Measurements from ENCODE around the gene JADE2. TPM values are rescaled to one million over a fixed set of nuclear protein-coding genes. Genes with fewer than 3 reads are reported as not detected.
A peak's percentile ranks its signal among the peaks of the same experiment; 100 is the strongest.
"Not testable (repeated sequence)": the region's sequence is repeated elsewhere in the genome, so short reads cannot be mapped to it uniquely, and the experiment has no call there.

Gene JADE2
- total RNA-seq, 1 donor from 2014 or later = 16.8 TPM

GRCh38 chr5:134494780-134495179 lies 30.7 kb upstream of the JADE2 start:
- no peak overlapping the region for H3K4me3 Mint-ChIP-seq (ENCODE audit: unreplicated experiment)
- no peaks in the 10 kb centered on the region for H3K36me3 Mint-ChIP-seq (ENCODE audit: low read depth)
- TF ChIP-seq, protein P1, sequence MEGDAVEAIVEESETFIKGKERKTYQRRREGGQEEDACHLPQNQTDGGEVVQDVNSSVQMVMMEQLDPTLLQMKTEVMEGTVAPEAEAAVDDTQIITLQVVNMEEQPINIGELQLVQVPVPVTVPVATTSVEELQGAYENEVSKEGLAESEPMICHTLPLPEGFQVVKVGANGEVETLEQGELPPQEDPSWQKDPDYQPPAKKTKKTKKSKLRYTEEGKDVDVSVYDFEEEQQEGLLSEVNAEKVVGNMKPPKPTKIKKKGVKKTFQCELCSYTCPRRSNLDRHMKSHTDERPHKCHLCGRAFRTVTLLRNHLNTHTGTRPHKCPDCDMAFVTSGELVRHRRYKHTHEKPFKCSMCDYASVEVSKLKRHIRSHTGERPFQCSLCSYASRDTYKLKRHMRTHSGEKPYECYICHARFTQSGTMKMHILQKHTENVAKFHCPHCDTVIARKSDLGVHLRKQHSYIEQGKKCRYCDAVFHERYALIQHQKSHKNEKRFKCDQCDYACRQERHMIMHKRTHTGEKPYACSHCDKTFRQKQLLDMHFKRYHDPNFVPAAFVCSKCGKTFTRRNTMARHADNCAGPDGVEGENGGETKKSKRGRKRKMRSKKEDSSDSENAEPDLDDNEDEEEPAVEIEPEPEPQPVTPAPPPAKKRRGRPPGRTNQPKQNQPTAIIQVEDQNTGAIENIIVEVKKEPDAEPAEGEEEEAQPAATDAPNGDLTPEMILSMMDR (IDR thresholded peaks at IDR 0.05) = no peak
- no peak for DNase-seq (ENCODE audit: low spot score)
- no peaks in the 10 kb centered on the region for H3K9me3 Mint-ChIP-seq (ENCODE audit: low read depth)
- no peaks in the 10 kb centered on the region for H3K4me1 Mint-ChIP-seq (ENCODE audit: low read depth)
- no peak overlapping the region for H3K27ac Mint-ChIP-seq (ENCODE audit: unreplicated experiment)
- H3K27me3 Mint-ChIP-seq (ENCODE audit: low read depth) = no peaks in the 10 kb centered on the region

- H3K4me1 Mint-ChIP-seq (ENCODE audit: low read depth) = peaks cover 24% of the 10 kb centered on the region
- H3K27me3 Mint-ChIP-seq (ENCODE audit: low read depth); H3K9me3 Mint-ChIP-seq (ENCODE audit: low read depth); H3K27ac Mint-ChIP-seq (ENCODE audit: unreplicated experiment); DNase-seq (ENCODE audit: low spot score); H3K36me3 Mint-ChIP-seq (ENCODE audit: low read depth); H3K4me3 Mint-ChIP-seq (ENCODE audit: unreplicated experiment): not testable (repeated sequence)
Observed at GRCh38 chr5:134499905-134500304, 25.6 kb upstream of the JADE2 start.

DNA sequence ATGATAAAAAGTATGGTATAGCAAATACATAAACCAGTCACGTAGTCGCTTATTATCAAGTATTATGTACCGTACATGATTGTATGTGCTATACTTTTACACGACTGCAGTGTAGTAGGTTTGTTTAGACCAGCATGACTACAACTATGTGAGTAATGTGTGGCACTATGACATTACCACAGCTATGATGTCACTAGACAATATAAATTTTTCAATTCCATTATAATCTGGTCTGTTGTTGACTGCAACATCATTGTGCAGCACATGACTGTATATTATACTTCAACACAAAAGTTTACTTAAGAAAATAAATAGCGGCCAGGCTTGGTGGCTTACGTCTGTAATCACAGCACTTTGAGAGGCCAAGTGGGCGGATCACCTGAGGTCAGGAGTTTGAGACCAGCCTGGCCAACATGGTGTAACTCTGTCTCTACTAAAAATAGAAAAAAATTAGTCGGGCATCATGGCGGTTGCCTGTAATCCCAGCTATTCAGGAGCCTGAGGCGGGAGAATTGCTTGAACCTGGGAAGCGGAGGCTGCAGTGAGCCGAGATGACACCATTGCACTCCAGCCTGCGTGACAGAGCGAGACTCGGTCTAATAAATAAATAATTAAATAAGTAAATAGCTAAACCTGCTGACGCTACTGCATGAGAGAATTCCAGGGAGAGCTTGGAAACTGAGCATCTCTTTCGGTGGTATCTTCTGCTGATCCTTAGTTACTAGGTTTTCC lies 24.6 kb upstream of the JADE2 start:
- DNase-seq (ENCODE audit: low spot score) = no peak
- H3K4me1 Mint-ChIP-seq (ENCODE audit: low read depth) = peaks cover 26% of the 10 kb centered on the region
- H3K27me3 Mint-ChIP-seq (ENCODE audit: low read depth) = no peaks in the 10 kb centered on the region
- no peaks in the 10 kb centered on the region for H3K36me3 Mint-ChIP-seq (ENCODE audit: low read depth)
- H3K9me3 Mint-ChIP-seq (ENCODE audit: low read depth) = no peaks in the 10 kb centered on the region
- TF ChIP-seq, protein P1 (IDR thresholded peaks at IDR 0.05) = no peak
- H3K27ac Mint-ChIP-seq (ENCODE audit: unreplicated experiment) = no peak overlapping the region
- no peak overlapping the region for H3K4me3 Mint-ChIP-seq (ENCODE audit: unreplicated experiment)

- peak overlapping the region; percentile 22 for H3K27ac Mint-ChIP-seq (ENCODE audit: unreplicated experiment)
- no peaks in the 10 kb centered on the region for H3K27me3 Mint-ChIP-seq (ENCODE audit: low read depth)
- TF ChIP-seq, protein P1 (IDR thresholded peaks at IDR 0.05) = no peak
Observed at GRCh38 chr5:134502259-134502658, 23.2 kb upstream of the JADE2 start.

DNA sequence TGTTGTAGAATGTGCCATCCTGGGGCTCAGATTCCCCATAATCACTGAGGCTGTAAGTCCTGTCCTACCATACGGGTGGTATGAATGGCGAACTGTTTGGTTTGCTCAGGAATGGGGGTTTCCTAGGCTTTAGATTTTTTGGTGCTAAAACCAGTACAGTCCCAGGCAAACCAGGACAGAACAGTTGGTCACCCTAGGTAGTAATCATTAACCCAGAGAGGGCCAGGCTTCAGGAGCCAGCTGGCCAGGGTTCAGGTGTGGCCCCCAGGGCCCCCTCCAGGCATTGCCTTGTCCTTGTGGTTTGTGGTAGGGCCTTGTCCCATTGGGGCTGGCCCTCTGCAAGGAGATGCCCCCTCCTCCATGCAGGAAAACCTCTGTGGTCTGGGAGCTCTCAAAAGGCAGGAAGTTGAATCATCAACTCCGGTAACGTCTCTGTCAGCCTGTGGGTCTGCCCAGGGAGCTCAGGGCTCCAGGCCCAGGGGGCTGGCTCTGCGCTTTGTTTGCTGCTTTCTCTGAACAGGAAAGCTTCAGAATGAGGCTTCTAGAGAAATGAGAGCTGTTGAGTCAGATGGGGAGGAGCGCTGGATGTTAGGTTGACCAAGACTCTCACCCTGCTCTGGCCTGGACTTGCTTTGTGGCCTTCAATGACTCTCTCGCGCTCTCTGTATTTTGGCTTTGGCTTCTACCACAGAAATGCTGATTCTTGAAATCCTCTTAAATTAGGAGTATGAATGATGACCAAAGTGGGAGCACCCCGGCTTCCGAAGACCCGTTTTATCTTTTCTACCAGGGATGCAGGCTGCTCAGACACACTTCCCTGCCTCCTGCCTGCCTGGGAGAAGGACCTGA lies 22.2 kb upstream of the JADE2 start:
- Mint-ChIP-seq H3K9me3 (ENCODE audit: low read depth) (no peaks in the 10 kb centered on the region), H3K4me1 (ENCODE audit: low read depth) (peaks cover 33% of the 10 kb centered on the region), H3K27me3 (ENCODE audit: low read depth) (no peaks in the 10 kb centered on the region), H3K36me3 (ENCODE audit: low read depth) (no peaks in the 10 kb centered on the region), H3K4me3 (ENCODE audit: unreplicated experiment) (no peak overlapping the region), H3K27ac (ENCODE audit: unreplicated experiment) (peak overlapping the region; percentile 91)
- TF ChIP-seq, protein P1 (IDR thresholded peaks at IDR 0.05) = no peak
- DNase-seq (ENCODE audit: low spot score) = peak; percentile 25

More at GRCh38 chr5:134502259-134502658, 23.2 kb upstream of the JADE2 start:
- H3K4me1 Mint-ChIP-seq (ENCODE audit: low read depth) = peaks cover 33% of the 10 kb centered on the region
- no peaks in the 10 kb centered on the region for H3K9me3 Mint-ChIP-seq (ENCODE audit: low read depth)
- no peak for DNase-seq (ENCODE audit: low spot score)
- no peak overlapping the region for H3K4me3 Mint-ChIP-seq (ENCODE audit: unreplicated experiment)
- no peaks in the 10 kb centered on the region for H3K36me3 Mint-ChIP-seq (ENCODE audit: low read depth)

Data from chondrocyte (in vitro differentiated cells).